HL-60/S4 treated with retinoic acid at 250 ng/mL for 4 days and 3 days (cell line): Measurements from ENCODE around the gene IGF1R.

Experiments
- in situ Hi-C: fragments of 300-500 bp; cut with MboI; formaldehyde crosslinking; loops from 2 replicates; pipeline ENCODE4 v1.7.0; 2022; ENCODE audit warnings: low sequenced_read_pairs

IGF1R gene

DNA sequence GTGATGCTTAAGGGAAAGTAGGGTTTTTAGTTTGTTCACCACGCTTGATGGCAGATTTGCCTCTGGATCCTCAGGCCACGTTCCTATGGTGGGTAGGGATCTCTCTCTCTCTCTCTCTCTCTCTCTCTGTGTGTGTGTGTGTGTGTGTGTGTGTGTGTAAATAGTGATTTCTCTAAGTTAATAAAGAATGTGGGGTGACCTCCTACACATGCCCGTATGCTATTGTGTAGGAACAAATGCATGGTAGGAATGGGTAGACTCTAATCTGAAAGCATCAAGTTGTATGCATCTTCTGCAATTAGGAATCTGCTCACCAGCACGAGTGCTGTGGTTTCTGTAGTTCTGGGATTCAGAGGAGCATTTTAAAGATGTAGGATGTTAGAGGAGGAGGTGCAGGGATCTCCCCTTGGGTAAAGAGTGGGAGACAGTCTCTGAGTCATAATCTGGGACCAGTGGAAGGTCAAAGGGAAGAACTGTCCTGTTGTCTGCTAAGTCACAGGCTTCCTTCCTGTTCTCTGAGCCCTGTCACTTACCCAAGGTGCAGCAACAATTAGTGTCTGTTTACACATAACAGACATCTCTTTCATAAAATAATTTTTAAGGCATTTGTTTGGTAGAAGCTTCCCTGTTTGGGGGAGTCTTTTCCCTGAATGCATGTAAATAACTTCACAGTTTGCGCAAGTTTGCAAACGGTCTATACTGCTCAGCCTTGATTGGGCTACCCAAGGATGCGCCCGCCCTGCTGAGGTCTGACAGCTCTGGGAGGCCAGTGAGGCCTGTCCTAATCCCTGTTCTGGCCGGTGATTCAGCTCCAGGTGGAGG lies 139.8 kb downstream of the IGF1R start:
- in situ Hi-C loops: no loop called here

- in situ Hi-C loops: no loop called here
Measured at GRCh38 chr15:98789020-98789419, 140.7 kb downstream of the IGF1R start.

DNA sequence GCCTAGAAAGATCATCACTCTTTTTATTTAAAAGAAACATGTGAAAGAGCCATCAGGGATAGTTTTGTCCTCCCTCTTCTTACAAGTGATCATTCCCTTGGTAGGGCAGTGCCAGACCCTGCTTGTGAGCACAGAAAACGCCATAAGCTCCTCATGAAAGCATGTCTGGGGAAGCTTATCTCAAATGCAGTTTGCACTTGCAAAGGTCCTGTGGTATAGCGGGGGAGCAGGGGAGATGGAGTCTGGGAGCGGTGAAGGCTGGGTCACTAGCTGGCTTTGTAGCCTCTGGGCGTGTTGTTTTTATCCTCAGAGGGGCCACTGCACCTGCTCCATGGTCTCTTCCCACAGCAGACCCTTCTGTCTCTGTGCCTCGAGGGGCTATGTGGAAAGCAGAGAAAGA lies 141.9 kb downstream of the IGF1R start:
- in situ Hi-C loops: no loop called here

- in situ Hi-C loops: no loop called here
Measured at GRCh38 chr15:98791046-98791701, 142.8 kb downstream of the IGF1R start.

DNA sequence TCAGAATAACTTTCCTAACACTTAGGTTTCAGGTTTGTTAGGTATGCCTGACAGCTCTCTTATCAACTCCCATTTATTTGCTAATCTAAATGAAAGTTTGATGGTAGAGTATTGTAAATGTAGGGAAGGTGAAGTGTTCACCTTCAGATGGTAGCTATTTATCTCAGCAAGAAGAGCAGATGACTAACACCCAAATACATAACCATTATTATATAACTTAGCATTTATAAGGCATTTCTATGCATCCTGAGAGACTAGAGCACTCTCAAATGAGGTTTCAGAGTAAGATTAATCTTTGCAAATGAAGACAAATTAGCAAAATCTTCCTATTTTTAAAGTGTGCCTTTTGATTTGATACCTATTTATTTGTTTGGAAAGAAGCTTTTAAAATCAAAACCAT lies 143.8 kb downstream of the IGF1R start:
- in situ Hi-C loops: no loop called here

DNA sequence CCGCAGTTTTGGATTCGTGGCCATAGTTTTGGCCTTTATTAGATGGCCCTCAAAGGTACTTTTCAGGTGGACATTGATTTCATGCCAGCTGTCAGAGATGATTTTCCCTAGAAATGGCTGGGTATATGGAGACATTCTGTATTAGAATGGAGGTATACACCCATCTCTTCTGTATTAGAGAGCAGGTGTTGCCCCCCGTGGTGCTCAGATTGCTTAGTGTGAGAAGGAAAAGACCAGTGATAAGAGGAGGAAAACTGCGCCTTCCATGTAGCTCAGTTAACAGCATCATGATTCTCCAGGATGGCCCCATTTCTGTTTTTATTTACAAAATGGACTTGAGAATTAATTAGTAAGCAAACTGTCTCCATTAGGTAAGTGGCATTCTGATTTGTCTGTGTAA lies 145.9 kb downstream of the IGF1R start:
- in situ Hi-C loops: no loop called here

GRCh38 chr15:98794748-98795147 lies 146.4 kb downstream of the IGF1R start:
- in situ Hi-C loops: no loop called here

- in situ Hi-C loops: no loop called here
Measured at GRCh38 chr15:98795980-98796379, 147.6 kb downstream of the IGF1R start.

DNA sequence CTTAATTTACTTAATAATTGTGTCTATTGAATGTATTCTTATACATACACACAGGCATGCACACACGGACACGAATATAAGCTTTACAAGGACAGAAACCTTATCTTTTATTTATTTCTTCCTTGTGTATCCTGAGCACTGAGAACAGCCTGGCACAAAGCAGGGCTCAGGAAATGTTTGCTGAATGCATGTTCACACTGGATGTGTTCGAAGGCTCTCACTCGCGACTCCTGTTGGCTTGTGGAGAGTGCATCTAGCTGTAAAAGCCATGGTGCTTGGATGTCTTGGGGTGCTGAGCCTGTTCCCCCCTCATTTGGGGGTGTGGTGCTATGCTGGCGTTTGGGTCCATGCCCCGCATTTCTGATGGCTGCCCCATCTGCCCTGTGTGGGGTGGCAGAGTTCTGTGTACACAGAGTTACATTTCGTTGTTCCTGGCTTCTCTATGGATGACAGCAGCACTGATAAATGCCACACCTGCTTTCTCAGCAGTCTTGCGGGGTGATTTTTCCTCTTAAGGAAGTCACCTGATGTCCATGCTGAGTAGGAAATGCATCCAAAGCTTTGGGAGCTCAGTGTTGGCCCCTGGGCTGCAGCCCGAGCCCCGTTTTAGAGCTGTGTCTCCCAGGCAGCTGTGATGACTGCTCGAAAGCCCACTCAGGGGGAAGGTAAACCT lies 148.5 kb downstream of the IGF1R start:
- in situ Hi-C loops: no loop called here

GRCh38 chr15:98798375-98798893 lies 150.1 kb downstream of the IGF1R start:
- in situ Hi-C loops: no loop called here

DNA sequence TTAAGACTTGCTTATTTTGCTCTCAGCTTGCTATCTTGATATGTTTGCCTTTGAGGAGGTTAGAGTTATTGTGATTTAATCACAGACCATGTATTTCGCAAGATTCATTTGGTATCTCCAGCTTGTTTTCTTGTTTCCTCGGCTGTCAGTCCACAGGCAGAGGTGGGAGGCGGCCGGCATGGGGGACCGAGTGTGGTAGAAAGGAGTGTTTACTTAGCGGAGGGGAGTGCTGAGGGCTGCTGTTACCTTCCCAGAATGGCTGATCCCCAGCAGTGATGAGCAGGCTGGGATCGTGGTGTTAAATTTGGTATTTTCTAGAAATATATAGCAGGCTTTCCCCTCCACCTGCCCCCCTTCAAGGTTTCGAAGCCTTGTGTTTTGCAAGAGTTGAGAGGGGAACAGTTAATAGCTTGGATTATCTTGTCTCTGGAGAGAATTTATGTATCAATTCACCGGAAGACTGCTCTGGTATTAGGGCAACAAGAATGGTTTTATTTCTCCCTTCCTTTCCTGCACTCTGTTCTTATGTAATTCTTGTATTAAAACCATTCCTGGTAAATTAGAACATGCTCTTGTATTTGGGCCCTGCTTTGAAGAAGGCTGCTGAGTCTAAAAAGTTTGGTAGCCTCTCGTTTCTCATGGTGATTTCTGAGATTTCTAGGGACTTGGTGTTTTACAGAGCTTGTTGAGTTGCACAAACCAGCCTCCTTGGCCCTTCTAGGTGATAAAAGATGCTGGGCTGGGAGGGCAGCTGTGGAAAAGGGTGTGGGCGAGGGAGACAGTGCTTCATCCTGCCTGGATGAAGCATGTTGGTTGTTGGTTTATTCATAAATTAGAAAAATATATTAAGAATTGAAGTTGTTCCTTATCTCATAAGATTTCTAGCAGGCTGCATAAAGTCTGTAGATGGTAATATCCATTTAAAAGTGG lies 151.4 kb downstream of the IGF1R start:
- in situ Hi-C loops: no loop called here

DNA sequence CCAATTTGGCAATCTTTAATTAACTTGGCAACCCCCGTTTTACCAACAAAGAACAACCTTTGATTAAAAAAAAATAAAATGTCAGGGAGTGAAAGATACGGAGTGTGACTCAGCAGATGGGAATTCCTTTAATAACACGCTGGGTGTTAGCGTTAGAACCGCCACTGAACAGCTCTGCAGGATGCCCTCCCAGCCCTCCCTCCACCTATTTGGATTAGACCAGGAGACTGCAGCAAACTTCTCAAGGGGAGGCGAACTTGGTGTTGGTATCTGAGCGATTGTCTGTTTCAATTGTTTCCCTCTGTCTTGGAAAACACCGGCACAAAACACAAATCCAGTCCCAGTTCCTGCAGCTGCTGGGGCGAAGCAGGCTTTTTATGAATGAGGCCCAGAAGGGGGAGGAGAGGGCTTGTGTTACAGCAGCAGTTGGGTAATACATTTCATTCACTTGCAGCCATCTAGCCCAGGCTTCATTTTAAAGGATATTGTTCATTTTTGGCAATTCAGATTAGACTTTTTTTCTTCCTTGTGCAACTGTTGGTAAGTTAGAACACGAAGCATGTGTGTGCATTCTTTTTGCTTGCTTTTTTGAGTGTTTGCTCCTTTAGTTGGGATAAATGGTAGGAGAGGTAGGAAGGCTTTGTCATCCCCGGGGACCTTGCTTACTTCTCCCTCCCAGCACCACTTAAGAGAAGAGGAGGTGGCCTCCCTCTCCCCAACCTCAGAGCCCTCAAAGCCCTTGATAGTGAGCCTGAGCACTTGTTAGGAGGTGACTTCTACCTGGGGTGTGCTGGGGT lies 152.3 kb downstream of the IGF1R start:
- in situ Hi-C loops: no loop called here

DNA sequence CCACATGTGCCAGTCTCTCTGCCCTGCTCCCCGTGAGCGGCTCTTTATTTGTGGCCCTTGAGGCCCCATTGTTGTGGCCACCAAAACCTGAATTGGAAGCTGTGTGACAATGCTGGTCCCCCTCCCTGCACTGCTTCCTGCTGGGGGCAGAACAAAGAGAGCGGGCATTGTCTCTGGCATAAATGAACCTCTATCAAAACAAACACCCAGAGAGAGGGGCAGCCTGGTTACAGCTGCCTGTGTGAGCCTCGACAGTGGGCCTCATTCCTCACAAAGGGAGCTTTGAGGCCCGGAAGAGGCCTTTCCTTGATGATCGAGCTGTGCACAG lies 152.9 kb downstream of the IGF1R start:
- in situ Hi-C loops: no loop called here

DNA sequence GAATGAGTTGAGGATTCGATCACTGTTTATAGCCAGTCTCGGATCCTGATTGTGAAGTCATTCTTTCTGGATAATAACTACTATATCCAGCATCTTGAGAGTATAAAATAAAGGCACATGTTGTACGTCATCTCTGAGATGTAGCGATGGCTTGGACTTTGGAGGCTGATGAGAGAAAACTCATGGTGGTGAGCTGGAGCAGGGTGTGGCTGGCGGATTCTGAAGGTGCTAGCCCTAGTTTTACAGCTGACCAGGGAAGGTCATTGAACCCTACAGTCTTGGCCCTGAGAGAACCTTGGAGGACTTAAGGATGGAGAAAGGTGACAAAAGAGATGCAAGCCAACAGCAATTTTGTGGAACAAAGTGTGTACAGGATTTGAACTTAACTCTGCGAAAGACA lies 153.8 kb downstream of the IGF1R start:
- in situ Hi-C loops: no loop called here

- in situ Hi-C loops: no loop called here
Measured at GRCh38 chr15:98803228-98804056, 155.1 kb downstream of the IGF1R start.

DNA sequence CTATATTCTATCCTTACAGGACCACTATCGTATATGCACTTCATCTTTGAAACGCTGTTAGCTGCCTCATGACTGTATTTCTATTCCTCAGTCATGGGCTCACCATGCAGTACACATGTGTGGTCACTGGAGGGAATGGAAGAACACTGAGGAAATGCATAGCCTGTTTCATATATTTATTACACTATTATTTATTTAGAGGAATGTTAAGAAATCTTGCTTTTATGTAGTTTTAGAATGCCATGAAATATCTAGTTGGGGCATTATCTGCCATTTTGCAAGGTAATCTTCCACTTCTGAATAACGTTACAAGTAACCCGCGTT lies 155.7 kb downstream of the IGF1R start:
- in situ Hi-C loops: no loop called here

- in situ Hi-C loops: no loop called here
Measured at GRCh38 chr15:98805434-98806274, 157.3 kb downstream of the IGF1R start.

GRCh38 chr15:98806275-98806895 lies 158.0 kb downstream of the IGF1R start:
- in situ Hi-C loops: no loop called here
